ENCODE measurements around the gene SPAG8.

GRCh38 chr9:35766997-35767396 lies 45.1 kb downstream of the SPAG8 start:
- no peak for TF ChIP-seq CTCF (IDR thresholded peaks at IDR 0.05)
- TF ChIP-seq POLR2AphosphoS5 (IDR thresholded peaks at IDR 0.05; ENCODE audit: low read depth, low read length) = no peak

Data from Panc1 (cell line).